ENCODE data around the gene EXOC6B. TPM values are rescaled to one million over a fixed set of nuclear protein-coding genes. Genes with fewer than 3 reads are reported as not detected.

The EXOC6B gene
- total RNA-seq, 1 experiment from 2014 or later: 33.7 TPM

DNA sequence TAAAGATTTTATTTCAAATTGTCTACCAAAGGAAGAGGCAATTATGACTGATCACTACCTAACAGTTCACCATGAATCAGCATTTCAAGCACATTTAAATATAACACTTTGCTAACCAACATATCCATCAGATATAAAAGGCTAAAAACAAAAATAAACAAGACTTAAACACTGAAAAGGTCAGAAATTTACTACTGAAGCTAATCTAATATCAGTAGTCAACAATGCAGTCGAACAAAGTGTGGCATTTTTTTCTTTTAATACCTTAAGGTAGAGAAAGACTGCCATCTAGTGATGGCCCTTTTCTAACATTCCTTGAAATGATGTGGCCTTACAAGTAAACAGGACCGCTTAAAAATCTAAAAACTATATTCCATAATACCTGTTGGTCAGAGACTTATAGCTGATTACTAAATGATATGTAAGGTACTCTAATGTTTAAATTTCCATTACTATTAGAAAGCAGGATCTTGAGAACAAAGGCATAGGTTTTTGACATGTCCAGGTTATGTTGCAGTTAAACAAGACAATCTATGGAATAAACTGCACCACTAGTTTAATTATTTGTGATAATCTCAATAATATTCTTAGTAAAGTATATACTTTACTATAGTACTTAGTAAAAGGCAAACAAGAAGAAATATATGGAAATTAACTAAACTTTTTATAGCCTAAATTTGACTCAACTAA is 80.0 kb downstream of the EXOC6B start:
- ATAC-seq: peak; percentile 43
- TF ChIP-seq, protein P1, sequence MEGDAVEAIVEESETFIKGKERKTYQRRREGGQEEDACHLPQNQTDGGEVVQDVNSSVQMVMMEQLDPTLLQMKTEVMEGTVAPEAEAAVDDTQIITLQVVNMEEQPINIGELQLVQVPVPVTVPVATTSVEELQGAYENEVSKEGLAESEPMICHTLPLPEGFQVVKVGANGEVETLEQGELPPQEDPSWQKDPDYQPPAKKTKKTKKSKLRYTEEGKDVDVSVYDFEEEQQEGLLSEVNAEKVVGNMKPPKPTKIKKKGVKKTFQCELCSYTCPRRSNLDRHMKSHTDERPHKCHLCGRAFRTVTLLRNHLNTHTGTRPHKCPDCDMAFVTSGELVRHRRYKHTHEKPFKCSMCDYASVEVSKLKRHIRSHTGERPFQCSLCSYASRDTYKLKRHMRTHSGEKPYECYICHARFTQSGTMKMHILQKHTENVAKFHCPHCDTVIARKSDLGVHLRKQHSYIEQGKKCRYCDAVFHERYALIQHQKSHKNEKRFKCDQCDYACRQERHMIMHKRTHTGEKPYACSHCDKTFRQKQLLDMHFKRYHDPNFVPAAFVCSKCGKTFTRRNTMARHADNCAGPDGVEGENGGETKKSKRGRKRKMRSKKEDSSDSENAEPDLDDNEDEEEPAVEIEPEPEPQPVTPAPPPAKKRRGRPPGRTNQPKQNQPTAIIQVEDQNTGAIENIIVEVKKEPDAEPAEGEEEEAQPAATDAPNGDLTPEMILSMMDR (IDR thresholded peaks at IDR 0.05): peak; percentile 46
- TF ChIP-seq IRF2 (CRISPR knock-in tag; IDR thresholded peaks at IDR 0.05; ENCODE audit: borderline replicate concordance, low read depth) (no peak), ZNF121 (CRISPR knock-in tag; IDR thresholded peaks at IDR 0.05) (no peak), NR2C2 (CRISPR knock-in tag; IDR thresholded peaks at IDR 0.05) (no peak)
- TF ChIP-seq, protein P2, sequence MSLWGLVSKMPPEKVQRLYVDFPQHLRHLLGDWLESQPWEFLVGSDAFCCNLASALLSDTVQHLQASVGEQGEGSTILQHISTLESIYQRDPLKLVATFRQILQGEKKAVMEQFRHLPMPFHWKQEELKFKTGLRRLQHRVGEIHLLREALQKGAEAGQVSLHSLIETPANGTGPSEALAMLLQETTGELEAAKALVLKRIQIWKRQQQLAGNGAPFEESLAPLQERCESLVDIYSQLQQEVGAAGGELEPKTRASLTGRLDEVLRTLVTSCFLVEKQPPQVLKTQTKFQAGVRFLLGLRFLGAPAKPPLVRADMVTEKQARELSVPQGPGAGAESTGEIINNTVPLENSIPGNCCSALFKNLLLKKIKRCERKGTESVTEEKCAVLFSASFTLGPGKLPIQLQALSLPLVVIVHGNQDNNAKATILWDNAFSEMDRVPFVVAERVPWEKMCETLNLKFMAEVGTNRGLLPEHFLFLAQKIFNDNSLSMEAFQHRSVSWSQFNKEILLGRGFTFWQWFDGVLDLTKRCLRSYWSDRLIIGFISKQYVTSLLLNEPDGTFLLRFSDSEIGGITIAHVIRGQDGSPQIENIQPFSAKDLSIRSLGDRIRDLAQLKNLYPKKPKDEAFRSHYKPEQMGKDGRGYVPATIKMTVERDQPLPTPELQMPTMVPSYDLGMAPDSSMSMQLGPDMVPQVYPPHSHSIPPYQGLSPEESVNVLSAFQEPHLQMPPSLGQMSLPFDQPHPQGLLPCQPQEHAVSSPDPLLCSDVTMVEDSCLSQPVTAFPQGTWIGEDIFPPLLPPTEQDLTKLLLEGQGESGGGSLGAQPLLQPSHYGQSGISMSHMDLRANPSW (CRISPR knock-in tag; conservative IDR thresholded peaks at IDR 0.05; ENCODE audit: low read depth): no peak

DNA sequence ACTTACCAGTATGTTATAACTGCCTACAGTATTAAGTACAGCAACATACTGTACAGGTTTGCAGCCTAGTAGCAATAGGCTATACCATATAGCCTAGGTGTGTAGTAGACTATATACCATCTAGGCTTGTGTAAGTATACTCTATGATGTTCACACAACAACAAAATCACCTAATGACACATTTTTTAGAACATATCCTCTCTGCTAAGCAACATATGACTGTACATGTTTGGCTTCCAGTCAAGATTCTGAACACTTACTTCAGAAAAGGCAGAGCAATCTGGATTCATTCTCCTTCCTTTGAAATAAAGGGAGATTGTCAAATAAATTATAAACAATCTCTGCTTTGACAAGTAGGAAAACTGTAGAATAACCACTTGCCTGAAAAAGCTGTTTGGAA is 81.8 kb downstream of the EXOC6B start:
- H3K4me3 Mint-ChIP-seq: no peak overlapping the region
- no peak for TF ChIP-seq NFE2L1 (CRISPR knock-in tag; IDR thresholded peaks at IDR 0.05)
- no peak for TF ChIP-seq ESRRA (CRISPR knock-in tag; IDR thresholded peaks at IDR 0.05; ENCODE audit: borderline replicate concordance)
- TF ChIP-seq, protein P3, sequence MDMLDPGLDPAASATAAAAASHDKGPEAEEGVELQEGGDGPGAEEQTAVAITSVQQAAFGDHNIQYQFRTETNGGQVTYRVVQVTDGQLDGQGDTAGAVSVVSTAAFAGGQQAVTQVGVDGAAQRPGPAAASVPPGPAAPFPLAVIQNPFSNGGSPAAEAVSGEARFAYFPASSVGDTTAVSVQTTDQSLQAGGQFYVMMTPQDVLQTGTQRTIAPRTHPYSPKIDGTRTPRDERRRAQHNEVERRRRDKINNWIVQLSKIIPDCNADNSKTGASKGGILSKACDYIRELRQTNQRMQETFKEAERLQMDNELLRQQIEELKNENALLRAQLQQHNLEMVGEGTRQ (CRISPR knock-in tag; IDR thresholded peaks at IDR 0.05): no peak
- no peak for TF ChIP-seq ZNF121 (CRISPR knock-in tag; IDR thresholded peaks at IDR 0.05)
- POLR2A ChIA-PET: no interaction called here
- DNase-seq (ENCODE audit: low spot score) (no peak), ATAC-seq (no peak)
- H3K36me3 Mint-ChIP-seq: peaks cover 3% of the 10 kb centered on the region; the same call in 1 of the 2 replicates
- H3K27me3 Mint-ChIP-seq (ENCODE audit: low read depth): no peaks in the 10 kb centered on the region
- no peaks in the 10 kb centered on the region for H3K9me3 Mint-ChIP-seq
- no peak overlapping the region for H3K27ac Mint-ChIP-seq
- H3K4me1 Mint-ChIP-seq: peaks cover 9% of the 10 kb centered on the region
- CTCF ChIA-PET: interaction anchor here (1.5 to 1.8 kb wide), 2 partner anchors 164 to 594 kb away, joined by 4 to 5 read pairs; no protein-coding TSS in a partner anchor

More for the DNA sequence above, 80.0 kb downstream of the EXOC6B start:
- Mint-ChIP-seq H3K4me3 (no peak overlapping the region), H3K27ac (no peak overlapping the region), H3K9me3 (no peaks in the 10 kb centered on the region), H3K4me1 (peaks cover 9% of the 10 kb centered on the region), H3K36me3 (peaks cover 3% of the 10 kb centered on the region; the same call in 1 of the 2 replicates), H3K27me3 (ENCODE audit: low read depth) (no peaks in the 10 kb centered on the region)
- POLR2A ChIA-PET: no interaction called here
- no peak for DNase-seq (ENCODE audit: low spot score)
- CTCF ChIA-PET: interaction anchor here (0.6 to 2.1 kb wide), 9 partner anchors 16 to 944 kb away, joined by 3 to 5 read pairs (median 4); partner anchors contain the start of gene SPR

GRCh38 chr2:72743481-72743880 is 82.4 kb downstream of the EXOC6B start:
- H3K9me3 Mint-ChIP-seq: no peaks in the 10 kb centered on the region
- ChIA-PET POLR2A (no interaction called here), CTCF (no interaction called here)
- H3K27ac Mint-ChIP-seq: no peak overlapping the region
- no peak overlapping the region for H3K4me3 Mint-ChIP-seq
- H3K4me1 Mint-ChIP-seq: peaks cover 6% of the 10 kb centered on the region
- ATAC-seq: no peak
- H3K27me3 Mint-ChIP-seq (ENCODE audit: low read depth): no peaks in the 10 kb centered on the region
- no peak for DNase-seq (ENCODE audit: low spot score)
- H3K36me3 Mint-ChIP-seq: peaks cover 3% of the 10 kb centered on the region; the same call in 1 of the 2 replicates
- TF ChIP-seq ZNF138 (CRISPR knock-in tag; conservative IDR thresholded peaks at IDR 0.05) (no peak), JAZF1 (CRISPR knock-in tag; IDR thresholded peaks at IDR 0.05) (no peak), HMGA2 (CRISPR knock-in tag; IDR thresholded peaks at IDR 0.05) (no peak), SP1 (CRISPR knock-in tag; conservative IDR thresholded peaks at IDR 0.05) (no peak), GTF2I (CRISPR knock-in tag; conservative IDR thresholded peaks at IDR 0.05) (no peak), NFYB (CRISPR knock-in tag; conservative IDR thresholded peaks at IDR 0.05; ENCODE audit: low read depth) (no peak)
- TF ChIP-seq, protein P4, sequence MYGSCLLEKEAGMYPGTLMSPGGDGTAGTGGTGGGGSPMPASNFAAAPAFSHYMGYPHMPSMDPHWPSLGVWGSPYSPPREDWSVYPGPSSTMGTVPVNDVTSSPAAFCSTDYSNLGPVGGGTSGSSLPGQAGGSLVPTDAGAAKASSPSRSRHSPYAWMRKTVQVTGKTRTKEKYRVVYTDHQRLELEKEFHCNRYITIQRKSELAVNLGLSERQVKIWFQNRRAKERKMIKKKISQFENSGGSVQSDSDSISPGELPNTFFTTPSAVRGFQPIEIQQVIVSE (CRISPR knock-in tag; IDR thresholded peaks at IDR 0.05; ENCODE audit: borderline replicate concordance): no peak
- TF ChIP-seq, protein P5, sequence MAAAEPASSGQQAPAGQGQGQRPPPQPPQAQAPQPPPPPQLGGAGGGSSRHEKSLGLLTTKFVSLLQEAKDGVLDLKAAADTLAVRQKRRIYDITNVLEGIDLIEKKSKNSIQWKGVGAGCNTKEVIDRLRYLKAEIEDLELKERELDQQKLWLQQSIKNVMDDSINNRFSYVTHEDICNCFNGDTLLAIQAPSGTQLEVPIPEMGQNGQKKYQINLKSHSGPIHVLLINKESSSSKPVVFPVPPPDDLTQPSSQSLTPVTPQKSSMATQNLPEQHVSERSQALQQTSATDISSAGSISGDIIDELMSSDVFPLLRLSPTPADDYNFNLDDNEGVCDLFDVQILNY (CRISPR knock-in tag; IDR thresholded peaks at IDR 0.05): no peak
- TF ChIP-seq, protein P6, sequence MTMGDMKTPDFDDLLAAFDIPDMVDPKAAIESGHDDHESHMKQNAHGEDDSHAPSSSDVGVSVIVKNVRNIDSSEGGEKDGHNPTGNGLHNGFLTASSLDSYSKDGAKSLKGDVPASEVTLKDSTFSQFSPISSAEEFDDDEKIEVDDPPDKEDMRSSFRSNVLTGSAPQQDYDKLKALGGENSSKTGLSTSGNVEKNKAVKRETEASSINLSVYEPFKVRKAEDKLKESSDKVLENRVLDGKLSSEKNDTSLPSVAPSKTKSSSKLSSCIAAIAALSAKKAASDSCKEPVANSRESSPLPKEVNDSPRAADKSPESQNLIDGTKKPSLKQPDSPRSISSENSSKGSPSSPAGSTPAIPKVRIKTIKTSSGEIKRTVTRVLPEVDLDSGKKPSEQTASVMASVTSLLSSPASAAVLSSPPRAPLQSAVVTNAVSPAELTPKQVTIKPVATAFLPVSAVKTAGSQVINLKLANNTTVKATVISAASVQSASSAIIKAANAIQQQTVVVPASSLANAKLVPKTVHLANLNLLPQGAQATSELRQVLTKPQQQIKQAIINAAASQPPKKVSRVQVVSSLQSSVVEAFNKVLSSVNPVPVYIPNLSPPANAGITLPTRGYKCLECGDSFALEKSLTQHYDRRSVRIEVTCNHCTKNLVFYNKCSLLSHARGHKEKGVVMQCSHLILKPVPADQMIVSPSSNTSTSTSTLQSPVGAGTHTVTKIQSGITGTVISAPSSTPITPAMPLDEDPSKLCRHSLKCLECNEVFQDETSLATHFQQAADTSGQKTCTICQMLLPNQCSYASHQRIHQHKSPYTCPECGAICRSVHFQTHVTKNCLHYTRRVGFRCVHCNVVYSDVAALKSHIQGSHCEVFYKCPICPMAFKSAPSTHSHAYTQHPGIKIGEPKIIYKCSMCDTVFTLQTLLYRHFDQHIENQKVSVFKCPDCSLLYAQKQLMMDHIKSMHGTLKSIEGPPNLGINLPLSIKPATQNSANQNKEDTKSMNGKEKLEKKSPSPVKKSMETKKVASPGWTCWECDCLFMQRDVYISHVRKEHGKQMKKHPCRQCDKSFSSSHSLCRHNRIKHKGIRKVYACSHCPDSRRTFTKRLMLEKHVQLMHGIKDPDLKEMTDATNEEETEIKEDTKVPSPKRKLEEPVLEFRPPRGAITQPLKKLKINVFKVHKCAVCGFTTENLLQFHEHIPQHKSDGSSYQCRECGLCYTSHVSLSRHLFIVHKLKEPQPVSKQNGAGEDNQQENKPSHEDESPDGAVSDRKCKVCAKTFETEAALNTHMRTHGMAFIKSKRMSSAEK (CRISPR knock-in tag; IDR thresholded peaks at IDR 0.05; ENCODE audit: borderline replicate concordance): no peak
- TF ChIP-seq, protein P7, sequence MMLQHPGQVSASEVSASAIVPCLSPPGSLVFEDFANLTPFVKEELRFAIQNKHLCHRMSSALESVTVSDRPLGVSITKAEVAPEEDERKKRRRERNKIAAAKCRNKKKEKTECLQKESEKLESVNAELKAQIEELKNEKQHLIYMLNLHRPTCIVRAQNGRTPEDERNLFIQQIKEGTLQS (CRISPR knock-in tag; conservative IDR thresholded peaks at IDR 0.05): no peak
